Stimulated activated CD4-positive, alpha-beta T cell treated with anti-CD3 and anti-CD28 coated beads, Interleukin-1b, Interleukin-23, amount 100 ng/mL, for 48 hours (primary cell): Measurements from ENCODE around the gene RBM34.
"Not testable (repeated sequence)": the region's sequence is repeated elsewhere in the genome, so short reads cannot be mapped to it uniquely, and the experiment has no call there.

Experiments used
- DNase-seq: peaks from one replicate; pipeline ENCODE4 v3.0.0-alpha.2; 2020

The RBM34 gene

DNA sequence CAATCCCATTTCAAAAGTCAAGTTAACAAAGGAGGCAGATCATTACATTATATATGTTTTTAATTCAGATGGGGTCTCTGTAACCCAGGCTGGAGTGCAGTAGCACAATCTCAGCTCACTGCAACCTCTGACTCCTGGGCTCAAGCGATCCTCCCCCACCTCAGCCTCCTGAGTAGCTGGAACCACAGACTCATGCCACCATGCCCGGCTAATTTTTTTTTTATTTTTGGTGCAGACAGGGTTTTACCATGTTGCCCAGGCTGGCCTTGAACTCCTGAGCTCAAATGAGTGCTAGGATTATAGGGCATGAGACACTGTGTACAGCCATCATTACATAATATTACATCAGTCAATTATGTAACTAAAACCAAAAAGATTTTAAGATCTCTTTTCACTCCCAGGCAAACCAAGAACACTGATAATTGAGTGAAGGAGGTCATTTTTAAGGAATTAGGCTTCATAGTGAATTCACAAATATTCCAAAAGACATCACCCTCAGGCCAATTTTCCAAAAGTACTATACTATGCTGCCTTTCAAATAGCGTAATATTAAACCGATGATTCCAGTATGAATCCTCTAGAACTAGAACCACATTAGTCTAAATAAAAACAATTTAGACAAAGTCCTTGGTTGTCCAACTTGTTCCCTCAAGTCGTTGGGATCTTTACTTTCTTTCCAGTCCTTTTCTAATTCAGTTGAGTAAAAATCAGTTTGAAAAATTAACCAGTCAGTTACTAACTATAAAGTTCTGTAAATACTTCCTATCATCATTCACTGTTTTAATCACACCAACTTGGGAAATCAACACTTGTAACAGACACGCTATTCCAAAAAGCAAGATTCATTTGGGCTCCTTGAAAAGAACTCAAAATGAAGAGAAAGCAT is 48.5 kb downstream of the RBM34 start:
- no peak for DNase-seq

DNA sequence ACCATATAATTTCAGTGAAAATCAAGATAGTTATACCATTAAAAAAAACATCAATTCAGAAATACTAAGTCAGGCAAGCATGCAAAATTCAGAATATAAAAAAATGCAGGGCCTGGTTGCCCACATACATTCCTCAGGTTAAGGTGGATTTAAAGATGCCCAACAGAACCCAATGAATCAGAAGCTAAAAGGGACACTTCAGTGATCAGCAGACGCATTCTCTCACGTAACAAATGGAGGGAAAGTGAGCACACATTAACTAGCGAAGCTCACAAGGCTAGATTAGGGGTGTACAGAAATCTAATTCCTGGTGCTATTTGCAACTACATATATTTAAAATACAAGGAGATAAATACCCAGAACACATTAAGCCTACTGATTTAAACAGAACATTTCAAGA is 49.9 kb downstream of the RBM34 start:
- DNase-seq: no peak

DNA sequence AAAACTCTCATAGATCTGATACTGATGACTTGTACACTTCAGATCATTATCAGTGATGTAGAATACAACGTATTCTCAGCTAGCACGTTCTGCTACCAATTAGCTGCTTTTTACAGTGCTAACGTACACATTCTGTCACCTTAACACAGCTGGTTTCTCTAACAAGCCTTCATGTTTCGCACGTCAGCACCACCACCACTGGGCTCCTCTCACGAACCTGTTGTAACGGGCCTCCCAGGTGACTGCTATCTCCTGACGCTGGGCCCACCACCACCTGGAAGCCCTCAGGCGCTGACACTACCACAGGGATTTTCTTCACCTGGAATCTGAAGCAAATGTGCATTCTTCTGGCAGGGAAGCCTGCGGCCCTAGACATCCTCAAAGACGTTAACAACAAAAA is 52.2 kb downstream of the RBM34 start:
- no peak for DNase-seq

DNA sequence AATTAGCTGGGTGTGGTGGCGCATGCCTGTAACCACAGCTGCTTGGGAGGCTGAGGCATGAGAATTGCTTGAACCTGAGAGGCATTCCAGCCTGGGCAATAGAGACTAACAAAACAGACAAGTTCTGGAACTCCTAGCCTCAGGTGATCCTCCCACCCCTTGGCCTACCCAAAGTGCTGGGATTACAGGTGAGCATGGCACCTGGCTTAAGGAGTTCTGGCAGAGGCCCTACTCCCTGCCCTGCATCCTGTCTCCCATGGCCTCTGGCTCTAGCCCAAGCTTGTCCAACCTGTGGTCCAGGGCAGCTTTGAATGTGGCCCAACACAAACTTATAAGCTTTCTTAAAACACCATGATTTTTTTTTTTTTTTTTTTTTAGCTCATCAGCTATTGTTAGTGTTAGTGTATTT is 52.9 kb downstream of the RBM34 start:
- DNase-seq: no peak

DNA sequence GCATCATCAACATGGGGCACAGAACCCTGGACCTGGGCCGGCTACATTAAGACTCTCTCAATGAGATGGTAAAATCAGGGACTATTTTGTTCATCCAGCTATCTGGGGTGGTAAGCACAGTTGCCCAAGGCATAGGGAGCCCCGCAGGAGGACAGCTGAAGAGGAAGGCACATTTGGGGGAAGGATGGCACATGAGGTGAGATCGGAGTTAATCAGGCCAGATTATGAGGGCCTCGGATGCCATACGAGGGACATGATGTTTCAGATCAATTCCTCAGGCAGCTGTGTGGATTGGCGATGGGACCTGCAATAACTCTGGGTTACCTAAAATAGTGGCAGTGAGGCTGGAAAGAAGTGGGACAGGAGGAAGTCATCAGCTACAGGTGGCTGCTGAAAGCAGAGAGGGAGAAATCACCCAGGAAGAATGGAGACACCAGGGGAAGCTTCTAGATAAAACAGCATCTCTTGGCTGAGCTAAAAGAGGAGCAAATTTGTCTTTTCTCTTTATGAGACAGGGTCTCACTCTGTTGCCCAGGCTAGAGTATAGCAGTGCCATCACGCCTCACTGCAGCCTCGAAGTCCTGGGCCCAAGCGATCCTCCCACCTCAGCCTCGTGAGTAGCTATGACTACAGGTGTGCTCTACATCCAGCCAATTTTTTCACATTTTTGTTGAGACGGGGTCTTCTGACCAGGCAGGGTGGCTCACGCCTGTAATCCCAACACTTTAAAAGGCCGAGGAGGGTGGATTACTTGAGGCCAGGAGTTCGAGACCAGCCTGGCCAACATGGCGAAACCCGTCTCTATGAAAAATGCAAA is 53.5 kb downstream of the RBM34 start:
- DNase-seq: no peak

DNA sequence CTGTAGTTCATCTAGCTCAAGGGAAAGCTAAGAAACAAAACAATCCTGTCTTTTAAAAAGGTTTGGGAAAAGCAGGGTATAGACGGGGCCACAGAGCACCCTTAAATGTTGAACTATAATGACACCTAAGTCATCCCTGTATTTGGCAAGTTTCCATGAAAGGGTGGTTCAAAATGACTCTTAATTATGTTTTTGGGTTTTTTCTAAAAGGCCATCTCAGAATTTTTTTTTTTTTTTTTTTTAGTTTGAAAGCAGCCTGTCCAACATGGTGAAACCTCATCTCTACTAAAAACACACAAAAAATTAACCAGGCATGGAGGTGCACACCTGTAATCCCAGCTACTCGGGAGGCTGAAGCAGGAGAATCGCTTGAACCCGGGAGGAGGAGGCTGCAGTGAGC is 54.6 kb downstream of the RBM34 start:
- DNase-seq: no peak

DNA sequence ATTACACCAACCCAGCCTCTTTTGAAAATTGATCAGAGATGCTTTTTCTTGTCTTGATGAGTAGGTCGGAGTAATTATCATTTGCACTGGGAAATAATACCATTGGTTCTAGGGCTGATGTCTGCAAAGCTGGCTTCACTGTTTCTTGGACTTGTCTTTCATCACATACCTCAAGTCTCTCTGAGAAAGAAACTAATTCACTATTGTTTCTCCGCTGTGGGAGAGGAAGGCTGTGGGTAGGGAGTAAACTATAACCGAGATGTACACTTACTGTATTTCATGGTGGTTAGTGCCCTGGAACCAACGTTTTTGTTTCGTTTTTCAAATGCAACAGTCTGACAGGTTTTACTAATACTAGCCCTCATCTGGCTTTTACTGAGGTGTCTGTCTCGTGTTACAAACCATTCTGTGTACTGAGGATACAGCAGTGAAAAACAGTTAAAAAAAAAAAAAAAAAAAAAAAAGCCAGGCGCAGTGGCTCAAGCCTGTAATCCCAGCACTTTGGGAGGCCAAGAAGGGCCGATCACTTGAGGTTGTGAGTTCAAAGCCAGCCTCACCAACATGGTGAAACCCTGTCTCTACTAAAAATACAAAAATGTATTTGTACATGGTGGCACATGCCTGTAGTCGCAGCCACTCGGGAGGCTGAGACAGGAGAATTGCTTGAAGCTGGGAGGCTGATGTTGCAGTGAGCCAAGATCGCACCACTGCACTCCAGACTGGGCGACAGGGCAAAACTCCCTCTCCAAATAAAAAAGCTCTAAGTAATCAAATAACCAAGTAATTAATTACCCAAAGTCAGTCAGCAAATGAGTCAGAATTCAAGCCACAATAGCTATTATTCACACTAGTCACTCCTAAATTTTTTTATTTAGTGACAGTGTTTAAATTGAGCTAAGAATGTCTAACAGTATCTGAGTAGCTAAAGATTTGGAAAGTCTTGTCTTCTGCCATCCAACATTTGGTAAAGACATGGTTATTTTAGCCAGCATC is 55.7 kb downstream of the RBM34 start:
- no peak for DNase-seq

DNA sequence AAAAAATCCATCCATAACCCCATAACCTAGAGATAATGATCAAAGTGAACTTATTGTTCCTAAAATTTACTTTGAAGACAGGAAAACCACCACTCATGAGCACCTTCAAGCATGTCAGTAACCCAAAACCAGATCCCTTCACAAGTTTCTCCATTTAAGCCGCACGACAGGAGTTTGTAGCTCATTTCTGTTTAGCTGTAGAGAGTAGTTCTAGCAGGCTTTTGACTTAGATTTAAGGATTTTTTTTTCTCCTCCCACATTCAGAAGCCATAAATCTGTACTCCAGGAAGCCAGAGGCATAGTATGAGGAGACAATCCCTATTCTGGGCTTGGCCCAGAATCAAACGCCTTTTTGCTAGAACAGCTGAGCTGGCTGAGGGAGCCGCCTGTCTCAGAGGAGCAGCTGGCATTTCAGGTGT is 58.0 kb downstream of the RBM34 start:
- DNase-seq: no peak

DNA sequence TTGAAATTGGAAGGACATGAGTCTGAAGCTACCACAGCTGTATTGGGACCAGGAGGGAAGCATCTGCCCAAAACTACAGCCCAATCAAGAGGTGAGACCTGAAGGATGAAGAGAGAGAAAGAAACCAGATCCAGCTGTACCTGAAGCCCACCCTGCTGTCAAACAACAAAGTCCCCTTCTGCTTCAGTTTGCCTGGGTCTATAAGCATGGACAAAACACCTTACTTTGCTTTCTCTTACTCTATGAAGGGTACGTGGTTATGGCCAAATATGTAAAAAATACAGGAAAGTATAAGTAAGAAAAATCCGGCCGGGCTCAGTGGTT is 58.8 kb downstream of the RBM34 start:
- no peak for DNase-seq

DNA sequence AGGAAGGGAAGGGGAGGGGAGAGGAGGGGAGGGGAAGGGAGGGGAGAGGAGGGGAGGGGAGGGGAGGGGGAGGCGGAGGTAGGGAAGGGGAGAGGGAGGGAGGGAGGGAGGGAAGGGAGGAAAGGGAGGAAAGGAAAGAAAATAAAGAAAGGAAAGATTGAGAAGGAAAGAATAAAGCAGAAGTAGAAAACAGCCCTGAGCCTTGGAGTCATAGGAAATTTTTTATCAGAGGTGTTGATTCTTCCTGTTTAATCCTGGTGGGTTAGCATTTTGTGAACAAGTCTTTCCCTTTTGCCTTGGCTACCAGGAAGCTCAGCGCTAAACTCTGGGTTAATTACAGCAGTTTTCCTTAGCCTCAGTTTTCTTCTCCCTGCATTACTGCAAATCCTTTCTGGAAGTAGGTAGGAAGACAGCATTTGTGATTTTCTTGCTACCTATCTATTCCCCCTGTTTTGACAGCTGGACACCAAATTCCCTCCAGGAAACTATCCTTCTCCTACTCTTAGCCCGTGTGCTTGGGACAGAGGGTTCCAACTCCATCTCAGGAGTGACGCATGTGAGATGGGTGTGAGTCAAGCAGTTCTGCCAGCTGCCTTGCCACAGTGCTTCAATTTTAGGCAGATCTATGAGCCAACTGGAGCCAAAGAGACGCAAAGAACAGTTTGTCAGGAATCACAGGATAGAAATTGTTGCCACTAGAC is 59.3 kb downstream of the RBM34 start:
- DNase-seq: no peak

DNA sequence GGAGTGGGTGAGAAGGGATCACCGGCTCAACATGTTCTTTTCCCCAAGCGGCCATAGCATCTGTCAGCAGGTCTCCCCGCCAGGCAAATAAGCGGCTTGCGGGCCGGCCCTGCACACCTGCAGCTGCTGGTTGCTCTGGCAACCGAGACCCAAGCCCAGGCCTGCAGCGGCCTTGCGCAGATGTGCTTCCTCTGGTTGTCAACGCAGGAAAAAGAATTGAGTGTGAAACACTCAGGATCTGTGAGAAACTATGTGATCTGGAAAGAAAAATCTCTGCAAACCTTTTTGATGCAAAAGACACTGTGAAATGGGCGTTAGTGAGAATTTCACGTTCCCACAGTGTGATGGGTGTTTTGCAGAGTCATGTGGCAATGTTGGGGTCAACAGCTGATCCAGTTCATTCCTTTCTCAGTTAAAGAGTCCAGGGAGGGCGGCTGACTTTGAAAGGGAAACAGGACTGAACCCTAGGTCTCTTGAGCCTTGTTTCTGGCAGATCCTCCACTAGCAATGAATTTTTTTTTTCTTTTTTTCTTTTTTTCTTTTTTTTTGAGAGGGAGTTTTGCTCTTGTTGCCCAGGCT is 60.8 kb downstream of the RBM34 start:
- no peak for DNase-seq

DNA sequence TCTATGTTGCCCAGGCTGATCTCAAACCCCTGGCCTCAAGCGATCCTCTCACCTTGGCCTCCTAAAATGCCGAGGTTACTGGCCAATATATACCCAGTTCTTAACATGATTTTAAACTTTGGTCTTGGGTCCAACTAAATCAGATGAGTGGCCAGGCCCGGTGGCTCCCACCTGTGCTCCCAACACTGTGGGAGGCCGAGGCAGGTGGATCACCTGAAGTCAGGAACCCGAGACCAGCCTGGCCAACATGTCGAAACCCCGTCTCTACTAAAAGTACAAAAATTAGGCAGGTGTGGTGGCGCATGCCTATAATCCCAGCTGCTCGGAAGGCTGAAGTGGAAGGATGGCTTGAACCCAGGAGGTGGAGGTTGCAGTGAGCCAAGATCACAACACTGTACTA is 62.1 kb downstream of the RBM34 start:
- DNase-seq: no peak

DNA sequence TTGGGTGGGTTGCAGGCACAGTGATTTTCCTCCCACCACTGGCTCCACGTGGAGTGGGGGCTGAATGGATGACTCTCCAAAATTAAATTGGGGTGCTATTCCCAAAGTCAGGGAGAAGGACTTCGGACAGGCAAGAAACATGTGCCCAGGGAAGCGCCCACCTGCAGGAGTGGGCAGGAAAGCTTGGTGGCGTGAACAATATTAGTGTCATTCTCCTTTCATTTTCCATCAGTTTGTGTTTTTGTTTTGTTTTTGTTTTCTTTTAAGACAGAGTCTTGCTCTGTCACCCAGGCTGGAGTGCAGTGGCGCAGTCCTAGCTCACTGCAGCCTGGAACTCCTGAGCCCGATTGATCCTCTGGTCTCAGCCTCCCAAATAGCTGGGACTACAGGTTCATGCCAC is 62.5 kb downstream of the RBM34 start:
- no peak for DNase-seq

DNA sequence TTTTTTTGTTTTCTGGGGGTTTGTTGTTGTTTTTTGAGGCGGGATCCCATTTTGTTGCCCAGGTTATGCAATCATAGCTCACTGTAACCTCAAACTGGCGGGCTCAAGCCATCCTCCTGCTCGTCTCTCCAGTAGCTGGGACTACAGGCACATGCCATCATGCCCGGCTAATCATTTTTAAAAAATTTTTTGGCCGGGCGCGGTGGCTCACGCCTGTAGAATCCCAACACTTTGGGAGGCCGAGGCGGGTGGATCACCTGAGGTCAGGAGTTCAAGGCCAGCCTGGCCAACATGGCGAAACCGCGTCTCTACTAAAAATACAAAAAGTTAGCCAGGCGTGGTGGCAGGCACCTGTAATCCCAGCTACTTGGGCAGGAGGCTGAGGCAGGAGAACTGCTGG is 63.5 kb downstream of the RBM34 start:
- DNase-seq: not testable (repeated sequence)

DNA sequence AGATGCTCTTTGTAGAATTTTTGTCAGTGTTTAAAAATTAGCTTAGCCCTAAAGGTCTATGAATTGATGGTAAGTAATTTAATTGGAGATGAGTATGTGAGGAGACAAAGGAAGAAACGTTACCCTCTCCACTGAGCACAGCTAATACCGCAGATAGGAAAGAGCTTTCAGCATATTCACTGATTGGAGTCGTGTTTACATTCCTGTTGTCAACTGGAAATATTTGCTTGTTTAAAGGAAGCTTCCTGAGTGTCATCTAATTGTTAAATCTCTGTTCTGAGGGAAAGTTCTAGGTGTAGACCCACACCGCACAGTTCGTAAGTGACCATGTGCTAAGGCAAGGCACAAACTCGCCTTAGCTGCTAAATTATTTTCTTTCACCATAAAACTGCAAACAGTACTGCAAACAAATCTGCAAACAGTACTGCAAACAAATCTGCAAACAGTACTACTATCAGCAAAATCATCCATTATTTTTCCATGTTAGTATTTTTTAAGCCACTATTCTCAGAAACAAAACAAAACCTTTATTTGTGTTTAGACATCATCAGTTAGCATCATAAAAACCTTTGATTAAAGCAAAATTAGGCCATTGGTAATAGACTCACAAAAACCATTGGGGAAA is 65.0 kb downstream of the RBM34 start:
- DNase-seq: no peak

DNA sequence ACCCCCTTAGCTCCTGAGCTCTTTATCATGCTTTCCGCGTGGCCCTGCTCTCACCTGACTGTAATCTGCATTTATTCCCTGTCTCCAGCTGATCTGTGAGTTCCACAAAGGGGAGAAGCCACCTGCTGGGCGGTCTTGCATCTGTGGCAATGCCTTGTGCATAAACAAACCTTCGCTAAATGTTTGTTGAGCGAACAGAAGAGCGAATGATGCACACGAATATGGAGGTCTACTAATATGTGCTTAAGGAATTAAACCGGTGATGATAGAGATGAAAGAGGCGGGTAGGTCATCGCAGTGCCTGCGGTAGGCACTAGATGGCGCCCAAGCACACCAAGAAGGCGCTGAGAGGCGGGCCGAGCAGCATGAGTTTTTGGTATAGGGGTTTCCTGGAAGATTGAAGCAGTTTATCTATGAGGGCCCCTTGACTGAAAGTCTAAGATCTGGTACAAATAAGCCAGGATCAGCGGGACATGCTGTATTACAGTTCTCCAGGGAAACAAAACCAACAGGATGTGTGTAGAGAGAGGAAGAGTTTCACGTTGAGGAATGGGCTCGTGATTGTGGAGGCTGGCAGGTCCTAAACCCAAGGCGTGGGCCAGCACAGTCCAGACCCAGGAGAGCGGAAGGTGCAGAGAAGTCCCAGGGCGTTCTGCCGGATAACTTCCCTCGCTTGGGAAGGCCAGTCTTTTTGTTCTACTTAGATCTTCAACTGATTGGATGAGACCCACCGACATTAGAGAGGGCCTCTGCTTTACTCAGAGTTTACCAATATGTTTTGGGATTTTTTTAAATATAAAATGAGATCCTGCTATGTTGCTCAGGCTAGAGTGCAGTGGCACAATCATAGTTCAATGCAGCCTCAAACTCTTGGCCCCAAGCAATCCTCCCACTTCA is 67.1 kb downstream of the RBM34 start:
- peak; percentile 81 for DNase-seq

DNA sequence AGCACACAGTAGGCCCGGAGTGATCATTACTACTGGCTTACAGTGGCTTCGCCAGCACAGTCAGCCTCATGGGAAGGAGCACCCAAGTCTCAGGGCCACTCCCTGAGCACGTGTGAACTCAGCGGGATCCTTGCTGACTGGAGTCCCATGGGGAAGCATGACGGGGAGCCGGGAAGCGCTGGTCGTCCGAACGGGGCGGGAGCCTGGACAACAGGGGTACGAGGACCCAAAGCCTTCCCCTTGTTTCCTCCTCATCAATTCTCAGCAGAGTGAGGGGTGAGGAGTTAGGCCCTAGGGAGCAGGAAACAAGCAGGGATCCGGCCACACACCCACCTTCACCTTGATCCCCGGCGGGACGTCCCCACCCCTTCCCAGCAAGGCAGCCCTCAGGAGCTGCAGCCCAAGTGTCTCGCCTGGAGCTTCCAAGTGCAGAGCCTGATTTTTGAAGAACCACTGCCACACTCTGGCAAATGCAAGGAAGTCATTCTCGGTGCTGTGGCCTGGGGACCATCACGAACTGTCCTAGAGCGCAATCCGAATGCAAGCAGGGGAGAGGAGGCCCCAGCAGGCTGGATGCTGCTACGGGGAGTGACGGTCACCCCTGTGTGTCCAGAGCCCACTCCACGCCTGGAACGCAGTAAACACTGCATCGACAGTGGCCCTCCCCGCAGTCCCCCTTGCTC is 67.9 kb downstream of the RBM34 start:
- DNase-seq: no peak

DNA sequence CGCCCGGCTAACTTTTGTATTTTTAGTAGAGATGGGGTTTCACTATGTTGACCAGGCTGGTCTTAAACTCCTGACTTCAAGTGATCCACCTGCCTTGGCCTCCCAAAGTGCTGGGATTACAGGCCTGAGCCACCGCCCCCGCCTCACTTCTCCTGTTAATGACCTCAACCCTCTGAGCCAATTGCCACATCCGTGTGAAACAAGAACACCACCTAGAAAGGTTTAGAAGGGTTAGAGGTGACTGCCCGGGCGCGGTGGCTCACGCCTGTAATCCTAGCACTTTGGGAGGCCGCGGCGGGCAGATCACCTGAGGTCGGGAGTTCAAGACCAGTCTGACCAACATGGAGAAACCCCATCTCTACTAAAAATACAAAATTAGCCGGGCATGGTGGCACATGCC is 68.6 kb downstream of the RBM34 start:
- not testable (repeated sequence) for DNase-seq

DNA sequence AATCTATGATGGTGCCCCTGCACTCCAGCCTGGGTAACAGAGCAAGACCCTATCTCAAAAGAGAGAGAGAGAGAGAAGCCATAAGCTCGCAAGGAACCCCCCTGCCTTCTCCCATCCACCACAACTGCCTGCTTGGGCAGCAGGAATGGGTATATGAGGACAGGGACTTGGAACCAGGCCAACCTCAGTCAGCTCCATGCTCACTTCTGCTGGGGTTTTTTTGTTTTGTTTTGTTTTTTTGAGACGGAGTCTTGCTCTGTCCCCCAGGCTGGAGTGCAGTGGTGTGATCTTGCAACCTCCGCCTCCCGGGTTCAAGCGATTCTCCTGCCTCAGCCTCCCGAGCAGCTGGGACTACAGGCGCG is 69.0 kb downstream of the RBM34 start:
- not testable (repeated sequence) for DNase-seq
